KMS-11 (cell line): ENCODE data around the gene AHRR.

Experiments used
- H2AFZ ChIP-seq: fragments of 200-600 bp; sonication (generic); 2 replicates; pipeline ENCODE4 v1.6.1; 2016; ENCODE audit warnings: antibody characterized with exemption, mixed run types, low read depth
- H3K27ac ChIP-seq: fragments of 200-600 bp; sonication (generic); 2 replicates; pipeline ENCODE4 v1.6.1; 2016; ENCODE audit warnings: mild to moderate bottlenecking, mixed run types
- H3K27me3 ChIP-seq: fragments of 200-600 bp; sonication (generic); 2 replicates; pipeline ENCODE4 v1.6.1; 2017; ENCODE audit warnings: mild to moderate bottlenecking, low read depth, mixed run types, moderate library complexity; ENCODE audit not compliant: insufficient read depth
- H3K36me3 ChIP-seq: fragments of 200-600 bp; sonication (generic); 2 replicates; pipeline ENCODE4 v1.6.1; 2017; ENCODE audit warnings: mild to moderate bottlenecking, mixed run types; ENCODE audit not compliant: insufficient read depth
- H3K4me1 ChIP-seq: fragments of 200-600 bp; sonication (generic); 2 replicates; pipeline ENCODE4 v1.6.1; 2016; ENCODE audit warnings: mild to moderate bottlenecking, low read depth, mixed run types; ENCODE audit not compliant: poor library complexity, severe bottlenecking
- H3K4me2 ChIP-seq: fragments of 200-600 bp; sonication (generic); 2 replicates; pipeline ENCODE4 v1.7.0; 2016; ENCODE audit warnings: mild to moderate bottlenecking, mixed run types
- H3K4me3 ChIP-seq: fragments of 200-600 bp; sonication (generic); IDR thresholded peaks from 2 replicates; pipeline ENCODE4 v1.6.1; 2017; ENCODE audit warnings: low read depth, low read length, mixed read lengths; ENCODE audit not compliant: insufficient read depth
- H3K79me2 ChIP-seq: fragments of 200-600 bp; sonication (generic); 2 replicates; pipeline ENCODE4 v1.6.1; 2016; ENCODE audit warnings: low read depth, mixed run types; ENCODE audit not compliant: insufficient read depth
- H3K9ac ChIP-seq: fragments of 200-600 bp; sonication (generic); 2 replicates; pipeline ENCODE4 v1.6.1; 2016; ENCODE audit warnings: mild to moderate bottlenecking, mixed run types
- H4K20me1 ChIP-seq: fragments of 200-600 bp; sonication (generic); 2 replicates; pipeline ENCODE4 v1.6.1; 2016; ENCODE audit warnings: mild to moderate bottlenecking, mixed run types; ENCODE audit not compliant: insufficient read depth
- TF ChIP-seq, protein P1 (sequence below): fragments of 200-600 bp; sonication (generic); conservative IDR thresholded peaks from 2 replicates; pipeline ENCODE4 v1.6.1; 2017; ENCODE audit warnings: low read depth, mild to moderate bottlenecking, antibody characterized with exemption, low read length, moderate library complexity, mixed read lengths

AHRR gene

DNA sequence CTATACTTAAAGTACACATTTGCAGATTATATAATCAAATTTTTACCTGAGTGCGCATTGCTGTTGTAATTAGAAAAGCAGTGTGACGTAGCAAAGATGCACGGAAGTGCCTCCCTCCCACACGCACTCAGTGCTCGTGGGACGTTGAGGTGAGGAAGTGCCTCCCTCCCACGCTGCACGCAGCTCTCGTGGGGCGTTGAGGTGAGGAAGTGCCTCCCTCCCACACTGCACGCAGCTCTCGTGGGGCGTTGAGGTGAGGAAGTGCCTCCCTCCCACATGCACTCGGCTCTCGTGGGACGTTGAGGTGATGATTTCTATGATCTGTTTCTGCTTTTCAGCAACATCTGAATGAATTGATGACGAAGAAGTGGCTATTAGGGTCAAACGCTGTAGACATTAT is 142.4 kb downstream of the AHRR start:
- no peaks in the 10 kb centered on the region for H4K20me1 ChIP-seq
- peaks cover 6% of the 10 kb centered on the region for H3K4me1 ChIP-seq

DNA sequence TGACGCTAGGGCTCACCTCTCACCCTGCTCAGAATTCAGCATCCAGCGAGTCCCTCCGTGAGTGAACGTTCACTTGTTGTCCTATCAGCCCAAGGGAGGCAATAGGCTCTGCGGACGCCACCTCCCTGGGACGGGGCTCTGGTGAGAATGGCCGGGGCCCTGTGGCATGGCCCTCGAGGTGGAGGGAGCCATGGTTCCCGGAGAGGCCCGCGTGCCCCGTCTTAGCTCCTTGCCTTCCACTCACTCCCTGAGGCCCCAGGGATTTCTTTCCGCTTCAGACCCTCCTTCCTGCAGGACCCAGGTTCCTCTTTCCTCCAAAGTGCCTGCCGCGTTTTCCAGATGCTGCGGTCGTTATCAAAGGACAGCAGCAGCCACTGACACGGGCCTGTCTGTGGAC is 142.9 kb downstream of the AHRR start:
- H2AFZ ChIP-seq, result no peak overlapping the region
- H3K27ac ChIP-seq, result no peak overlapping the region
- H3K79me2 ChIP-seq, result no peaks in the 10 kb centered on the region
- H3K27me3 ChIP-seq, result no peaks in the 10 kb centered on the region
- TF ChIP-seq, protein P1, sequence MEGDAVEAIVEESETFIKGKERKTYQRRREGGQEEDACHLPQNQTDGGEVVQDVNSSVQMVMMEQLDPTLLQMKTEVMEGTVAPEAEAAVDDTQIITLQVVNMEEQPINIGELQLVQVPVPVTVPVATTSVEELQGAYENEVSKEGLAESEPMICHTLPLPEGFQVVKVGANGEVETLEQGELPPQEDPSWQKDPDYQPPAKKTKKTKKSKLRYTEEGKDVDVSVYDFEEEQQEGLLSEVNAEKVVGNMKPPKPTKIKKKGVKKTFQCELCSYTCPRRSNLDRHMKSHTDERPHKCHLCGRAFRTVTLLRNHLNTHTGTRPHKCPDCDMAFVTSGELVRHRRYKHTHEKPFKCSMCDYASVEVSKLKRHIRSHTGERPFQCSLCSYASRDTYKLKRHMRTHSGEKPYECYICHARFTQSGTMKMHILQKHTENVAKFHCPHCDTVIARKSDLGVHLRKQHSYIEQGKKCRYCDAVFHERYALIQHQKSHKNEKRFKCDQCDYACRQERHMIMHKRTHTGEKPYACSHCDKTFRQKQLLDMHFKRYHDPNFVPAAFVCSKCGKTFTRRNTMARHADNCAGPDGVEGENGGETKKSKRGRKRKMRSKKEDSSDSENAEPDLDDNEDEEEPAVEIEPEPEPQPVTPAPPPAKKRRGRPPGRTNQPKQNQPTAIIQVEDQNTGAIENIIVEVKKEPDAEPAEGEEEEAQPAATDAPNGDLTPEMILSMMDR, result no peak
- no peaks in the 10 kb centered on the region for H4K20me1 ChIP-seq
- H3K4me1 ChIP-seq, result peaks cover 1% of the 10 kb centered on the region
- no peak overlapping the region for H3K4me3 ChIP-seq
- no peak overlapping the region for H3K4me2 ChIP-seq
- peaks cover 4% of the 10 kb centered on the region; the same call in 1 of the 2 replicates for H3K36me3 ChIP-seq
- H3K9ac ChIP-seq, result no peak overlapping the region

More for the DNA sequence above, 142.4 kb downstream of the AHRR start:
- Histone ChIP-seq H3K27me3 (no peaks in the 10 kb centered on the region), H3K79me2 (no peaks in the 10 kb centered on the region), H3K27ac (no peak overlapping the region), H3K4me2 (no peak overlapping the region), H3K4me3 (no peak overlapping the region), H3K9ac (no peak overlapping the region), H2AFZ (no peak overlapping the region), H3K36me3 (peaks cover 4% of the 10 kb centered on the region; the same call in 1 of the 2 replicates)
- TF ChIP-seq, protein P1, result no peak

DNA sequence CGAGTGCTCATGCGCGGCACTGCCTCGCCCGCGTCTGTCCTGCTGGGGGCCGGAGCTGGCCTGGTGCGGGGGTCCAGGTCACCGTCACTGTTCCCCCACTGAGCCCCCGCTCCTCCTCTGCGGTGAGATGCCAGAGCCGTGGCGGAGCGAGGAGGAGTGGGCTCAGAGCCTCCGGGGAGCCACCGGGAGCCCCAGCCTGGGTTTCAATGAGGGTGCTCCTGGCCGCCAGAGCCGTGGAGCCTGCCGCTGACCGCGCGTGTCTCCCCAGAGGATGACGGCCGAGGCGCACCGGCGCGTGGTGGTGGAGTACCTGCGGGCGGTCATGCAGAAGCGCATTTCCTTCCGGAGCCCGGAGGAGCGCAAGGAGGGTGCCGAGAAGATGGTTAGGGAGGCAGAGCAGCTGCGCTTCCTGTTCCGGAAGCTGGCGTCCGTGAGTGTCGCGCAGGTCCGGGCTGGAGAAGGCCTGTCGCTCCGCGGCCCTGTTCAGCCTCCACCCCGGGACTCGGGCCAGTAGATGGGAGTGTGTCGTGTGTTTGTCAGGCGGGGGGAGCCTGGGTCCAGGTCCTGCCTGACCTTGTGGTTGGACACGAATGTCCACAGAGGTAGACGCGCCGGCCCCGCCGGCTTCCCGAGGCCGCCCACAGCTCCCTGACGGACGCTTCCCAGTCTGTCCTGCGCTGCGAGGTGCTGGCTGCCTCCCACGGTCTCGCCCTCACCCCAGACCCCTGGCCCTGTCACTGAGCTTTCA is 143.5 kb downstream of the AHRR start:
- no peaks in the 10 kb centered on the region for H3K4me1 ChIP-seq
- no peak overlapping the region for H3K27ac ChIP-seq
- H3K79me2 ChIP-seq, result no peaks in the 10 kb centered on the region
- no peak overlapping the region for H3K4me3 ChIP-seq
- TF ChIP-seq, protein P1, result no peak
- H3K36me3 ChIP-seq, result peaks cover under 1% of the 10 kb centered on the region; the same call in 1 of the 2 replicates
- no peak overlapping the region for H3K4me2 ChIP-seq
- H3K9ac ChIP-seq, result no peak overlapping the region
- no peaks in the 10 kb centered on the region for H4K20me1 ChIP-seq
- no peaks in the 10 kb centered on the region for H3K27me3 ChIP-seq
- no peak overlapping the region for H2AFZ ChIP-seq

DNA sequence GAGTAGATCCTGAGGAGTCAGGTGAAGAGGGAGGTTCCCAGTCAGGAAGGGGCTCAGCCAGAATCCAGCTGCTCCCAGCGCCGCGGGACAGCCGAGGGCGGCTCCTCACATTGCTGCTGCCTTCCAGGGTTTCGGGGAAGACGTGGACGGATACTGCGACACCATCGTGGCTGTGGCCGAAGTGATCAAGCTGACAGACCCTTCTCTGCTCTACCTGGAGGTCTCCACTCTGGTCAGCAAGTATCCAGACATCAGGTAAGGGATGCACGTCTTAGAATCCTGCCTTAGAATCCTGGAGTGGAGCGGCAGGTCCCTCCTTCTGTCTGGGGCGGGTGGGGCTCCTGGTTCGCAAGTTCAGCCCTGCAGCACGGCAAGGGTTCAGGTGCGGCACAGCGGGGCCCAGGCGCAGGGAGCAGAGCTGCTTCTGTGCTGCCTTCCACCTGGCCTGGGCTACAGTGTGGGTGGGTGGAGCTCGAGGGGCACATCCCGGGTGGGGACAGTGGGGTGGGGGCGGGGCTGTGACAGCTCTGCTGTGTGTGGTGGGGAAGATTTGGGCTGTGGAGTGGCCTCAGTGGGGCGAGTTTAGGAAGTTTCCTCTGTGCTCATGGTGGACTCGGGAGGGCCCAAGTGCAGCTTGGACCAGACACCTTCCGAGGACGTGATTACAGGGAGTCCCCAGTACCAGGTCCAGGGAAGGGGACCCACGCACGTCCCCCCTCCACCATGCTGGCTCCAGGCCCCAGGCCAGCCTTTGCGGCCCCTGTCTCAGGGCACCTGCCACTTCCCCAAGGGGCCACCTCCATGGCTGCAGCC is 144.3 kb downstream of the AHRR start:
- Histone ChIP-seq H3K4me1 (no peaks in the 10 kb centered on the region), H3K36me3 (no peaks in the 10 kb centered on the region), H2AFZ (no peak overlapping the region), H3K4me3 (no peak overlapping the region), H3K27me3 (no peaks in the 10 kb centered on the region), H4K20me1 (no peaks in the 10 kb centered on the region), H3K9ac (no peak overlapping the region), H3K4me2 (no peak overlapping the region), H3K79me2 (peaks cover 4% of the 10 kb centered on the region; the same call in 1 of the 2 replicates), H3K27ac (no peak overlapping the region)
- TF ChIP-seq, protein P1, result no peak
